CD14-positive monocyte (primary cell): Measurements from ENCODE around the gene EPHA2. TPM values are rescaled to one million over a fixed set of nuclear protein-coding genes. Genes with fewer than 3 reads are reported as not detected.

Experiments
- DNase-seq, 3 donors: peaks; one replicate each; pipeline ENCODE4 v3.0.0-alpha.2; 2011 to 2022
- H2AFZ ChIP-seq: 2 replicates; pipeline ENCODE4 v1.6.0; 2012; ENCODE audit warnings: mild to moderate bottlenecking, low read depth, low read length, inconsistent platforms; ENCODE audit not compliant: insufficient read depth, poor library complexity, severe bottlenecking
- H3K27ac ChIP-seq, 2 donors: 1 replicate in 1 of 2; 2 replicates in 1 of 2; pipeline ENCODE4 v1.5.1; 2012 to 2013; ENCODE audit warnings: low read length in 2 of 2, control low read depth in 1 of 2, inconsistent platforms in 1 of 2, low read depth in 1 of 2, mild to moderate bottlenecking in 1 of 2
- H3K27me3 ChIP-seq, 2 donors: one replicate each; pipeline versions ENCODE4 v1.6.0 to v1.6.1; 2011 to 2013; ENCODE audit warnings: low read length in 2 of 2; ENCODE audit not compliant: control insufficient read depth in 2 of 2, insufficient read depth in 2 of 2
- H3K36me3 ChIP-seq, 2 donors: replicated peaks in 1 of 2; 1 replicate in 1 of 2; 2 replicates in 1 of 2; pipeline versions ENCODE4 v1.5.1 to v1.6.1; 2012 to 2013; ENCODE audit warnings: low read length in 2 of 2, control low read depth in 1 of 2, inconsistent platforms in 1 of 2, mild to moderate bottlenecking in 1 of 2; ENCODE audit not compliant: insufficient read depth in 2 of 2, control insufficient read depth in 1 of 2
- H3K4me1 ChIP-seq, 2 donors: 1 replicate in 1 of 2; 2 replicates in 1 of 2; pipeline versions ENCODE4 v1.5.1 to v1.6.1; 2012 to 2013; ENCODE audit warnings: low read length in 2 of 2, control low read depth in 1 of 2, inconsistent platforms in 1 of 2, mild to moderate bottlenecking in 1 of 2, moderate library complexity in 1 of 2; ENCODE audit not compliant: insufficient read depth in 2 of 2, control insufficient read depth in 1 of 2
- H3K4me2 ChIP-seq: replicated peaks from 2 replicates; pipeline ENCODE3; 2012; ENCODE audit warnings: low read length, moderate library complexity, mild to moderate bottlenecking; ENCODE audit not compliant: poor library complexity, severe bottlenecking; ENCODE audit errors: extremely low read depth
- H3K4me3 ChIP-seq, 3 experiments: fragments of 200-600 bp in 1 of 3; sonication (generic) in 1 of 3; replicated peaks in 1 of 3; 1 replicate in 2 of 3; 2 replicates in 1 of 3; pipeline ENCODE4 v1.5.1; 2011 to 2013; ENCODE audit warnings: low read length in 3 of 3, mild to moderate bottlenecking in 3 of 3, control low read depth in 2 of 3, low read depth in 2 of 3, inconsistent platforms in 1 of 3, moderate library complexity in 1 of 3
- H3K79me2 ChIP-seq: 2 replicates; pipeline ENCODE4 v1.6.0; 2012; ENCODE audit warnings: mild to moderate bottlenecking, control low read depth, inconsistent platforms, low read length, moderate library complexity; ENCODE audit not compliant: insufficient read depth
- H3K9ac ChIP-seq: 2 replicates; pipeline ENCODE4 v1.6.0; 2017; ENCODE audit warnings: low read length, mild to moderate bottlenecking; ENCODE audit not compliant: insufficient read depth, poor library complexity, severe bottlenecking
- H3K9me3 ChIP-seq, 2 donors: replicated peaks in 1 of 2; 1 replicate in 1 of 2; 2 replicates in 1 of 2; pipeline versions ENCODE4 v1.5.1 to v1.6.1; 2012 to 2013; ENCODE audit warnings: low read length in 2 of 2, control low read depth in 1 of 2; ENCODE audit not compliant: control insufficient read depth in 1 of 2, insufficient read depth in 1 of 2
- H4K20me1 ChIP-seq: 2 replicates; pipeline ENCODE4 v1.6.0; 2012; ENCODE audit warnings: mild to moderate bottlenecking, low read length, control low read depth, moderate library complexity; ENCODE audit not compliant: insufficient read depth
- H3K27ac Mint-ChIP-seq, 7 donors: one replicate each; pipeline ENCODE4 v1.8.0; 2020; ENCODE audit warnings: mild to moderate bottlenecking in 7 of 7, mixed read lengths in 7 of 7, moderate library complexity in 6 of 7, inconsistent platforms in 2 of 7
- H3K27me3 Mint-ChIP-seq, 3 donors: one replicate each; pipeline ENCODE4 v1.8.0; 2021 to 2022; ENCODE audit warnings: low read depth in 3 of 3, mild to moderate bottlenecking in 3 of 3, mixed read lengths in 3 of 3, moderate library complexity in 3 of 3, inconsistent platforms in 1 of 3
- H3K36me3 Mint-ChIP-seq, 2 donors: one replicate each; pipeline ENCODE4 v1.8.0; 2020; ENCODE audit warnings: mixed read lengths in 2 of 2, inconsistent platforms in 1 of 2, mild to moderate bottlenecking in 1 of 2
- H3K4me1 Mint-ChIP-seq: one replicate; pipeline ENCODE4 v1.8.0; 2020; ENCODE audit warnings: mild to moderate bottlenecking, mixed read lengths
- H3K4me3 Mint-ChIP-seq, 2 donors: one replicate each; pipeline ENCODE4 v1.8.0; 2020; ENCODE audit warnings: mild to moderate bottlenecking in 2 of 2, mixed read lengths in 2 of 2, moderate library complexity in 1 of 2
- H3K9me3 Mint-ChIP-seq, 7 donors: one replicate each; pipeline ENCODE4 v1.8.0; 2020 to 2022; ENCODE audit warnings: mixed read lengths in 7 of 7, mild to moderate bottlenecking in 6 of 7, moderate library complexity in 6 of 7, inconsistent platforms in 2 of 7
- CTCF ChIP-seq: fragments of 200-600 bp; IDR thresholded peaks from one replicate; pipeline ENCODE4 v1.8.0; 2022; ENCODE audit warnings: antibody characterized with exemption, mild to moderate bottlenecking
- whole genome bisulfite sequencing: methylation state at CpG from one replicate; pipeline ENCODE4 v1.1.5; 2013; ENCODE audit warnings: missing lambda C conversion rate; ENCODE audit not compliant: insufficient coverage; 5-methylcytosine and 5-hydroxymethylcytosine counted together
- intact Hi-C, 2 donors: fragments of 100-400 bp; cut with micrococcal nuclease; formaldehyde crosslinking; loops; one replicate each; pipeline versions ENCODE4 v1.15.0 to v1.15.1; 2023
- polyA plus RNA-seq, 3 donors: library from polyadenylated mRNA; depleted of rRNA in 1 of 3; unstranded in 2 of 3; stranded (reverse) in 1 of 3; fragments of 300-500 nt in 2 of 3; fragments of >200 nt in 1 of 3; fragmentation: Illumina TruSeq in 2 of 3; gene quantifications; 1 replicate in 2 of 3; 2 replicates in 1 of 3; pipeline ENCODE4 v1.2.3, GENCODE V29; 2012 to 2021

The EPHA2 gene
- polyA plus RNA-seq, 3 donors: 0.03 TPM; not detected in 2

- no peak overlapping the region for H3K9ac ChIP-seq
- no peak overlapping the region for H2AFZ ChIP-seq
- Mint-ChIP-seq H3K9me3 (no peaks in the 10 kb centered on the region), H3K27me3 (peaks cover 0 to 5% (median 3%) of the 10 kb centered on the region in 3 donors), H3K27ac (no peak overlapping the region), H3K4me3 (no peak overlapping the region), H3K4me1 (peaks cover 4% of the 10 kb centered on the region), H3K36me3 (no peaks in the 10 kb centered on the region)
- no peaks in the 10 kb centered on the region for H3K9me3 ChIP-seq
- no peak overlapping the region for H3K4me2 ChIP-seq
- no peak overlapping the region for H3K4me3 ChIP-seq
- no peaks in the 10 kb centered on the region for H3K79me2 ChIP-seq
- DNase-seq: no peak
- no peak for TF ChIP-seq CTCF
- intact Hi-C loops: no loop called here
- no peaks in the 10 kb centered on the region for H3K27me3 ChIP-seq
- H4K20me1 ChIP-seq: no peaks in the 10 kb centered on the region
- peaks cover 1 to 2% of the 10 kb centered on the region in 2 donors for H3K4me1 ChIP-seq
- H3K27ac ChIP-seq: no peak overlapping the region
- 100% methylated on average over 2 of the region's 8 CpGs for WGBS
- H3K36me3 ChIP-seq: no peaks in the 10 kb centered on the region
These were observed 37.9 kb downstream of the EPHA2 start for GRCh38 chr1:16117936-16118335.

DNA sequence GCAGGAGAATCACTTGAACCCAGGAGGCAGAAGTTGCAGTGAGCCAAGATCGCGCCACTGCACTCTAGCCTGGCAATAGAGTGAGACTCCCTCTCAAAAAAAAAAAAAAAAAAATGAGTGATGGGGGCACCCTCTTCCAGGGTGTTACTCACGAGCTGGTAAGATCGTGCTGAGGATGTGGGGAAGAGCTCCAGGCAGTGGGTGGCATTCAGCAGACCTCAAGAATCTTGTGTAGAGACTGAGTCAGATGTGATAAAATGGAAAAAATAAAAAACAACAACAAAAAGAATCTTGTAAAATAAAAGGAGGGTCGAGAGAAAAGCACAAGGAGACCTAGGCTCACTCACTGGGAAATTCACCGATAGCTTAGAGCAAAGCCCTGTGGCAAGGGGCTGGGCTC, 38.5 kb downstream of the EPHA2 start:
- no peak for TF ChIP-seq CTCF
- peaks cover 0 to 5% (median 3%) of the 10 kb centered on the region in 3 donors for H3K27me3 Mint-ChIP-seq
- H3K4me1 Mint-ChIP-seq: no peaks in the 10 kb centered on the region
- no peak for DNase-seq
- intact Hi-C loops: no loop called here
- H3K27ac Mint-ChIP-seq: no peak overlapping the region
- no peak overlapping the region for H3K4me3 Mint-ChIP-seq
- no peaks in the 10 kb centered on the region for H3K4me1 ChIP-seq
- H3K9ac ChIP-seq: no peak overlapping the region
- H3K4me3 ChIP-seq: no peak overlapping the region
- H3K9me3 Mint-ChIP-seq: no peaks in the 10 kb centered on the region
- no peak overlapping the region for H2AFZ ChIP-seq
- H3K27me3 ChIP-seq: no peaks in the 10 kb centered on the region
- no peak overlapping the region for H3K4me2 ChIP-seq
- no peaks in the 10 kb centered on the region for H3K36me3 Mint-ChIP-seq
- no peaks in the 10 kb centered on the region for H3K9me3 ChIP-seq
- H3K36me3 ChIP-seq: no peaks in the 10 kb centered on the region
- H4K20me1 ChIP-seq: no peaks in the 10 kb centered on the region
- no CpG with 5 or more reads among the region's 6 CpGs for WGBS
- H3K79me2 ChIP-seq: no peaks in the 10 kb centered on the region
- H3K27ac ChIP-seq: no peak overlapping the region
